Esophagus squamous epithelium (tissue), 4 donors: Measurements from ENCODE around the gene COMT.

Experiments used
- POLR2A ChIP-seq, 4 donors: fragments of 450-650 bp; IDR thresholded peaks; one replicate each; pipeline ENCODE4 v1.6.1; 2017; ENCODE audit warnings: antibody characterized with exemption in 4 of 4, mild to moderate bottlenecking in 4 of 4, moderate library complexity in 3 of 4
- TF ChIP-seq, protein P1 (sequence below), 6 experiments: fragments of 450-650 bp in 4 of 6; fragments of 200-600 bp in 2 of 6; sonication (generic) in 2 of 6; IDR thresholded peaks; one replicate each; pipeline ENCODE4 v1.5.1; 2016 to 2019; ENCODE audit warnings: antibody characterized with exemption in 6 of 6, mild to moderate bottlenecking in 4 of 6, moderate library complexity in 4 of 6

DNA sequence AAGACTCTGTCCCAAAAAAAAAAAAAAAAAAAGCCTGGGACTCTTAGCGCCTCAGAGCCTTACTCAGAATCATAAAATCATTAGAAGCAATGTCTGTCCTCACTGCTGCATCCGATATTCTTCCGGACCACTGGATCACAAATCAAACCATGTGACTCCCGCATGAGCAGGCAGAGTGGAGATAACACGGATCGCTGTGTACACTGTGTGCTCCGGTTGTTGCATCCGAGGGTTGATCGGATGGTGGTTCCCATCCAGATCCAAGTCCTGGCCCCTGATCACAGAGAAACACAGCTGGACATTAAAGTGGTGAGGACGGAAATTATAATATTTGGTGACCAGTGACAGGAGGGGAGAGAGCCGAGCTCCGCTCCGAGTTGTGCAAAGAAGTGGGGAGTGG lies 9.8 kb downstream of the COMT start:
- no peak for TF ChIP-seq POLR2A (IDR thresholded peaks at IDR 0.05)
- TF ChIP-seq, protein P1, sequence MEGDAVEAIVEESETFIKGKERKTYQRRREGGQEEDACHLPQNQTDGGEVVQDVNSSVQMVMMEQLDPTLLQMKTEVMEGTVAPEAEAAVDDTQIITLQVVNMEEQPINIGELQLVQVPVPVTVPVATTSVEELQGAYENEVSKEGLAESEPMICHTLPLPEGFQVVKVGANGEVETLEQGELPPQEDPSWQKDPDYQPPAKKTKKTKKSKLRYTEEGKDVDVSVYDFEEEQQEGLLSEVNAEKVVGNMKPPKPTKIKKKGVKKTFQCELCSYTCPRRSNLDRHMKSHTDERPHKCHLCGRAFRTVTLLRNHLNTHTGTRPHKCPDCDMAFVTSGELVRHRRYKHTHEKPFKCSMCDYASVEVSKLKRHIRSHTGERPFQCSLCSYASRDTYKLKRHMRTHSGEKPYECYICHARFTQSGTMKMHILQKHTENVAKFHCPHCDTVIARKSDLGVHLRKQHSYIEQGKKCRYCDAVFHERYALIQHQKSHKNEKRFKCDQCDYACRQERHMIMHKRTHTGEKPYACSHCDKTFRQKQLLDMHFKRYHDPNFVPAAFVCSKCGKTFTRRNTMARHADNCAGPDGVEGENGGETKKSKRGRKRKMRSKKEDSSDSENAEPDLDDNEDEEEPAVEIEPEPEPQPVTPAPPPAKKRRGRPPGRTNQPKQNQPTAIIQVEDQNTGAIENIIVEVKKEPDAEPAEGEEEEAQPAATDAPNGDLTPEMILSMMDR (IDR thresholded peaks at IDR 0.05): no peak
